OCI-LY1 (cell line): Measurements from ENCODE around the gene DNAJB6.

Experiments used
- EZH2 ChIP-seq: fragments of 200-600 bp; sonication (generic), shearing (Covaris generic); IDR thresholded peaks from 2 replicates; pipeline ENCODE4 v1.8.0; 2017; ENCODE audit warnings: borderline replicate concordance, mixed run types, mild to moderate bottlenecking, antibody characterized with exemption, low read length, moderate library complexity, mixed read lengths
- TF ChIP-seq, protein P1 (sequence below): fragments of 200-600 bp; sonication (generic), shearing (Covaris generic); IDR thresholded peaks from 2 replicates; pipeline ENCODE4 v1.5.1; 2017; ENCODE audit warnings: mild to moderate bottlenecking, antibody characterized with exemption, low read length, moderate library complexity, mixed read lengths

DNA sequence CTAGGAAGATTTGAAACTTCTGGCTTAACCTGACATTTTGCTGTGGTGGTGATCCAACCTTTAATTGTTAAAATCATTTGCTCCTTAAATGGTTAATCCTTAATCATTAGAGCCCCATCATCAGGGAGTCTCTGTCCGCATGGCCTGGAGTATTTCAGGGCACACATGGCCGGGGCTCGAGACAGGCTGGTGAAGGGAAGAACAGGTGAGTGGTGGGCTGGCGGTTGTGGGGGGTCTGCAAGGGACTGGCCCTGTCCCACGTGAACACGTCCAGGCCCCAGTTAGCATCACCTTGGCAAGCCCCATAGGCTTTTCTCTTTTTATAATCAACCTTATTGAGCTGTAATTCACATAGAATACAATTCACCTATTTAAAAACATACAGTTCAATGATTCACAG, 109.5 kb downstream of the DNAJB6 start:
- TF ChIP-seq, protein P1, sequence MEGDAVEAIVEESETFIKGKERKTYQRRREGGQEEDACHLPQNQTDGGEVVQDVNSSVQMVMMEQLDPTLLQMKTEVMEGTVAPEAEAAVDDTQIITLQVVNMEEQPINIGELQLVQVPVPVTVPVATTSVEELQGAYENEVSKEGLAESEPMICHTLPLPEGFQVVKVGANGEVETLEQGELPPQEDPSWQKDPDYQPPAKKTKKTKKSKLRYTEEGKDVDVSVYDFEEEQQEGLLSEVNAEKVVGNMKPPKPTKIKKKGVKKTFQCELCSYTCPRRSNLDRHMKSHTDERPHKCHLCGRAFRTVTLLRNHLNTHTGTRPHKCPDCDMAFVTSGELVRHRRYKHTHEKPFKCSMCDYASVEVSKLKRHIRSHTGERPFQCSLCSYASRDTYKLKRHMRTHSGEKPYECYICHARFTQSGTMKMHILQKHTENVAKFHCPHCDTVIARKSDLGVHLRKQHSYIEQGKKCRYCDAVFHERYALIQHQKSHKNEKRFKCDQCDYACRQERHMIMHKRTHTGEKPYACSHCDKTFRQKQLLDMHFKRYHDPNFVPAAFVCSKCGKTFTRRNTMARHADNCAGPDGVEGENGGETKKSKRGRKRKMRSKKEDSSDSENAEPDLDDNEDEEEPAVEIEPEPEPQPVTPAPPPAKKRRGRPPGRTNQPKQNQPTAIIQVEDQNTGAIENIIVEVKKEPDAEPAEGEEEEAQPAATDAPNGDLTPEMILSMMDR: no peak
- no peak for TF ChIP-seq EZH2
